HG02852 (cell line): ENCODE measurements around the gene CCNL1.
"Not testable (repeated sequence)": the region's sequence is repeated elsewhere in the genome, so short reads cannot be mapped to it uniquely, and the experiment has no call there.

ENCODE experiments used
- ATAC-seq: cut with Tn5 transposase; IDR thresholded peaks from one replicate; pipeline ENCODE4 v1.9.1; 2021; ENCODE audit warnings: mild to moderate bottlenecking, moderate library complexity; ENCODE audit not compliant: unreplicated experiment

The CCNL1 gene

DNA sequence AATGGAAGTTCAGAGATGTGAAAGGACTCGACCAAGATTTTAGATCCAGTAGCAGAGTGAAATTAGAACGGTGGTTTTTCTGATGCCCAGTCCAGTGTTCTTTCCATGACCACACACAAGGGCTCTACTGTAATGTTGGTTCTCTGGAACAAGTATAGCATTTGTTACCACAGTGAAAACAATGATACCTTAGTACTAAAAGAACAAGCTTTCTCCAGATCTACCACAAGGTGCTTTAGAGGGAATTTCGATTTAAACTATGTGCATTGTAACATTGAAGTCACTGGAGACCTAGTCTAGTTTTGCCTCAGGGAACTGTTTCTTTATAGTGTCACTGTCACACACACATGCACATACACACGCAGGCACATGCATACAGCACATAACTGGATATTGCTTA, 12.8 kb upstream of the CCNL1 start:
- ATAC-seq = no peak

DNA sequence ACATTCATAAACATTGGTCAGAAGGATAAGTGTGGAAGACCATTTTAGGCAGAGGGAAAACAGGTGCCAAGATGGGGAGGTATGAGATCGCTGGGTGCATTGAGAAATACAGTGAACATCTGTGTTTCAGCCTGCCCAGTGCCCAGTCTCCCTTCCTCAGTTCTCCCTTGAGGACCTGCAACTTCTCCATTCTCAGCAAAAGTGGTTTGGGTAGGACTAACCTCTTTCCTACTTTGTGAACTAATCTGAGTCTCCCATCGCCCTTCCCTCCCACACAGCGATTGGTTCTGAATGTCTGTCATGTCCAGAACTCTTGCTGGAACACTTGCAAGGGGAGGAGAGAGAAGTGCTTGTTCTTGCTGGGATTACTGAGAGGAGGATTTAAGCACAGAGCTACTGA, 10.9 kb upstream of the CCNL1 start:
- ATAC-seq = no peak

DNA sequence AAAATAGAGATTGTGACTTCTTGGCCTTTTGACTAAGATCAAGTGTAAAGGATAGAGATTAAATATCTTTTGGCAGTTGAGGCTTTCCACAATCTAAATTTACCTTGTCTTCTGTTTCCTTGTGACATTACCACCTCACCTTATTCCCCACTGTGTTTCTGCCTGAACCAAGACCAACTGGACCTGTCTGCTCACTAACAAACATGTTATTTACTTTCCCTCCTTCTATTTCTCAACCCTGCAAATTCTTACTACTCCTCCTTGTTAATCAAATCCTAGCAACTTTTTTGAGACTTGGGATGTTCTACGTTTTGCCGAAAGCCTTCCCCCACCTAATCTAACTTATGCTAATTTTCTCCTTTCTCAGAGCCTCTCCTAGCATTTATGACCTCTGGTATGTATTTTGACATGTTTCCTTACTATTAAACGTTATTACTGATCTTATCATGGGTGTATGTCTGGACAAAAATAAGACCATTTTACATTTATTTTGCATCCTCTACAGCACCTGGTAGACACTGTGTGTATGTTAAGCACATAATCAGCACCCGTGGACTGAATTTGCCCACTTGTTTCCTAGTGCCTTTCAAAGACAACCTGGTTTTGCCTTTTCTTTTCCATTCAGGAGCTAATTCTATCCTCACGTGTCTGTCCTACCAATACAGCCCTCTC, 7.6 kb upstream of the CCNL1 start:
- ATAC-seq = no peak

DNA sequence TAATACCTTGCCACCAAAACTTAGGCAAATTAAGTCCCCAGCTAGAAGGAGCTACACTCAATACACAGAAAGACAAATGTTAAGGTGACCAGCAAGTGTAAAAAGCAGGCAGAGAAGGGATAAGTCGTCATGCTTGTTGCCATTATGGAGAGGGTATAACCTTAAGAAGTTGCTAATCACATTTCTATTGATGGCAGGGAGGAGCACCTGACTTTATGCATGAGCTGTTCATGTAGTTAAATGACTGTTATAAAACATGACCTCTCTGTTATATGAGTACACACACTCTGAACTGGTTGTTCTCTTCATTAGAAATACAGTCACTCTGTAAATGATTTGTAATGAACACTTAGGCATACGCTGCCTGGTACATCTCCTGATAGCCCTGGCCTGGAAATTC, 6.6 kb upstream of the CCNL1 start:
- peak; percentile 71 for ATAC-seq

DNA sequence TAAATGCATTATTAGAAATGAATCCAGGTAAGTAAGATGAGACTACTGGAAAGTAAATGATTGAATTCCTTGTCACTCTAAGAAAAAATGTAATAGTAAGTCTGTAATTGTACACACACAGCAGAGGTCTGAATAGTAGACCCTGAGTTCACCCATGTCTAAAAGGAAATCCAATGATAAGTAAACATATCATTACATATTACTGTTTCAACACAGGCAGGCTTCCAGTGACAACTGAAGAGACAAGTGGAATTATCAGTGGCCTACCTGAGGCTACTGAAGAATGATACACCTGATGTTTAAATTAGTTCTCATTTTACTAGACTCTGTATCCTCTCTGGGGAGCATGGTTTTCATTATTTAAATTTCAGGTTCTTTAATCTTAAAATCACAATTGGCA, 6.2 kb upstream of the CCNL1 start:
- no peak for ATAC-seq

DNA sequence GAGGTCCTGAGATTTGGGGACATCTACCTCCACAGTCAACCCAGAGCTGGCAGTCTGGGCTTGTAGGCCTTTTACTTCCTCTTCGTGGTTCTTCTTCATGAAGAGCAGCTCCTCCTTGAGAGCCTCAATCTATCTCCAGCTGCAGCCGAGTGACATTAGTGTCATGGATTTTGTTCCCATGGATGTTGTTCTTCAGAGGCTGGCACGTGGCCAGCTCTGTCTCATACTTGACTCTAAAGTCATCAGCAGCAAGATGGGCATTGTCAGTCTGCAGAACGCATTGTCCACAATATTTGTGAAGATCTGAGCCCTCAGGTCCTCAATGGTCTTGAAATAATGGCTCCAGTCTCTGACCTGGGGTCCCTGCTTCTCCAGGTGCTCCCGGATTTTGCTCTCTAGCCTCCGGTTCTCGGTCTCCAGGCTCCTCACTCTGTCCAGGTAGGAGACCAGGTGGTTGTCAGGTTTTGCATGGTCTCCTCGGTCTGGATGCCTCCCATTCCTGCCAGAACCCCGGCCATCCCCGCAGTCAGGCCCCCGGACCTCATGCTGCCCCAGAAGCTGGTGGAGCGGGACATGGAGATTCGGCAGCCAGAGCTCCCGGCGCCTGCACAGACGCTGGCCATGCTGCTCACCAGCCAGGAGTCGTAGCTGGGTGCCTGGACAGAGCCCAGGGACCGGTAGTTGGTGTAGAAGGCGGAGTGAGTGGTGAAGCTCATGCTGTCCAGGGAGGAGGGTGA, 3.4 kb upstream of the CCNL1 start:
- ATAC-seq = no peak

DNA sequence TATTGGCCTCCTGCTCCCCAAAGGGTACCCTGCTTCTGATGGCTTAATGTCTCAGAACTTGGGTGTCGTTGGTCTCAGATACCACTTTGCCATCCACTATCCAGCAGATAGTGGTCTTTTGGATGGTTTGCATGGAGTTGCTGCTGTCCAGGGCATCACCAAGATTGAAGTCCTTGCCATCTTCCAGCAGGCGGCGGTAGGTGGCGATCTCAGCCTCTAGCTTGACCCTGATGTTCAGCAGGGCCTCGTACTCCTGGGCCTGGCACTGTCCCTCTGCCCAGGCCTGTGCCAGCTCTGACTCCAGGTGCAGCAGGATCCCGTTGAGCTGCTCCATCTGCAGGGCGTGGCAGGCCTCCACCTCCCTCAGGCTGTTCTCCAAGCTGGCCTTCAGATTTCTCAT, 2.7 kb upstream of the CCNL1 start:
- ATAC-seq = not testable (repeated sequence)

DNA sequence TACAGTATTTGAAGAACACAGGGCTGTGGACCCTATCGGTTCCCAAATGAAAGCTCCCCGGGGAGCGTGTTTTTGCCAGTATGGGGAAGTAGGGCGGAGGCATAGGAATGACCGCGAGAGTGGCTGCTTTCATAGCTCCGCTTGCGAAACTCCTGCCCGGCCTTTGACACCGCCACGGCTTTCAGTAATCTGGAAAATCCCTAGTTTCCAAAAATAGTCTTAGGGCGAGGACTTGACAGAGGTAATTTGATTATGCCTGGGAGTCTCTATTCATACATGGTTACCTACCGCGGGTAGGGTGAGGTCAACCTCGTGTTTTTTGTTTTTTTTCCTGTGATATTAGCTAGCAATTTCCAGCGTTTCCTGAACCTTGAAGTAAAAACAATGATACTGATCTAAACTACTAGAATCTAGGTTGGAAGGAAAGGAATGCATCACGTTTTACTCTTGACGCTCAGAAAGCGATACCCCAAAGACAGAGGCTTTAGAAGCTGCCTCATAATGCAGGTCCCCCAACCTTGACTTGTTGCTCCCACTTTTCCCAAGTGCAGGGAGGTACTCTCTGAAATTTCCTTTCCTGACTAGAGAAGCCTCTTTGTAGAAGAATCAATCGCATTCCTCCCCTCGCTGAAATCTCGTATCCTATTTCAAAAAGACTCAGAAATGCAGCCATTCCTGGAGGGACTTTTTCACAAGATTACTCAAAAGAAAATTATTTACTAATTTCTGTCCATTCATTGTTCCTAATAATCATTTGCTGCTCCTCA, 894 bp upstream of the CCNL1 start:
- ATAC-seq = peak; percentile 42

DNA sequence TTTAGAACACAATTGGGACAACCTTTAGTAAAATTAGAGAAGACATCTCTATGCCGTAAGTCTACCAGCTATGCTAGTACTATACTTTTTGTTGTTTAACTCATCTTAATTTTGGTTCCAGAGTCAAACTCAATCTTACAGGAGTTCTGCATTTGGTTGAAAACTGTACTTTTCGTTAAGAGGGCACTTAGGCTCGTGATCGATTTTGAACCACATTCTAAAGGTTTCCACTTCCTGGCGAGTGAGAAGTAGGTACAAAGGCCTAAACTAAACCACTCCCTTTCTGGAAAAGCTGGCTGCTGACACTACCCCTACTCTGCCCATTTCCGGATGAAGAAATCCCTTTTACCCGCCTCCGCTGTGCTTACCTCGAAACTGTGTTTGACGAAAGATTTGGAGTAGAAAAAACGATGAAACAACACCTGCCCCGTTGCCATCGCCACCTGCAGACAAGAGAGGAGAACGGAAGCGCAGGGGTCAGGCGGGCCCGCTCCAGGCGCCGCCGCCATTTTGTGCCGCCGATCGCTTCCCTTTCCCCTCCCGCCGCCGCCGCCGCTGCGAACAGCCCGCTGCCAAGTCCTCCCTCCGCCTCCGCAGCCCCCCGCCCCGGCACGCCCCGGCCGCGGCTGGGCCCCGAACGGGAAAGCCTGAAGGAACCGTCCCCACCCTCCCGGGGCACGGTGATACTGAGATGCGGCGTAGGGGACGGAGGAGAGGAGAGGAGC, 748 bp downstream of the CCNL1 start:
- ATAC-seq = peak; percentile 43

DNA sequence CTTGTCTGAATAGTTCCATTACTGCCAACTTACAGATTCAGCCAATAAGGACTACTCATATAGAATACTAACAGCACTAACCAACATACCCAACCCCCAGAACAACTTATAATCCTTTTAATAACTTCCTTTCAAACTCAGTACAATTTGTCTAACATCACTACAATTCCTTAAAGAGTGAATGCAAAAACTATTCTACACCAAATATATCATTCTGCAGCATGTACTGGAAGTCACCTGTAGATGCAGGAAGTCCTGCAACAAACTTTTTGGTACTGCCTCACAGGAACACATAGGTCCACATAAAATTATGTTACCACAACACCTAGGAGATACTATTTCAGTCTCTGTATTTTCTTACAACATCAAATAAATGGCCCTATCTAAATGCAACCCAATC, 2.1 kb downstream of the CCNL1 start:
- no peak for ATAC-seq

DNA sequence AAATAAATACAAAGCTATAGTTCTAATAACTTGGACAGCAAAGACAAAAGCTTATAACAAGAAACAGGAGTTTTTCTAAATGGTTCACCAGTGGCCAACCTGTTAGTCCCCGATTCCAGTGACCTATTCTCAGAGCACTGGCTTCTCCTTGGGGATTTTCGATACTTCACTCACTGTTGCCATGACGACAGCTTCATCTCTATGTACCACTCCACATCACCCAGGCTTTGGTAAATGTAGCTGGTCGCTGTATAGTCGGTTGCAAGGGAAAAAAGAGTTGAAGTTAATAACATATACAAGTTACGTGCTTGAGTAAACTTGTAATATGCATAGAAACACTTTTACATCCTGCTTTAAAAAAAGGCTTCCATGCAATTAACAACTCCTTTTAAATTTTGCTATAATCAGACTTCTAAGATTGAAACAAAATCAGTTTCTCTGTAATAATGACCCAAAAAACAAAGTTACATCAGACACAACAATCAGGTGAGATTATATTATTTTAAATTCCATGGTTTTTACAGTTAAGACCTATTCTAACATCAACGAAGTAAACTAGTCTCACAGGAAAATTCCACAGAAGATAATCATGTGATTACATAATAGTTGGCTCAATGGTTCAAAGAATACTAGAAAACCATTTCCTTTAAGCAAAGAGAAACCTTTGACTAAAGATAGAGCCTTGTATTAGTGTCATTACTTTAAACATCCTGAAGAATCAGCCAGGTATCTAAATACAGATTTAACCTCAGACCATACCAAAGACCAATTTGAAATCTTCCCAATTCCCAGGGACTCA, 2.9 kb downstream of the CCNL1 start:
- no peak for ATAC-seq

DNA sequence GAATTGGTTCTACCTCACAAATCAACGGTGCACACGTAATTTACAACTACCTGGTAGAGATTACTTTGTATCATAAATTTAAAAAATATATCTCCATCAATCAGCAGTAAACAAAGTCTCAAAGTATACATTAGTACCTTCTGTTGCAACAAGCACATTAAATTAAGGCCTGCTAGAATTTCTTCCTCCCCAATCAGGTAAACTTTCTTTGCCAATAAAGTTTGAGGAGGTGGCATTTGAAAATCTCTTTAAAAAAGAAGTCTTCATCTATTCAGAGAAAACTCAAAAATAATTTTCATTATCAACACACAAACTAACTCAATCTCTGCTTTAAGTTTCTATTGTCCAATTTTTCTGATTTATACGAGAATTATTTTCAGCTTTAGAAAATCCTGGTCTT, 4.4 kb downstream of the CCNL1 start:
- ATAC-seq = no peak

DNA sequence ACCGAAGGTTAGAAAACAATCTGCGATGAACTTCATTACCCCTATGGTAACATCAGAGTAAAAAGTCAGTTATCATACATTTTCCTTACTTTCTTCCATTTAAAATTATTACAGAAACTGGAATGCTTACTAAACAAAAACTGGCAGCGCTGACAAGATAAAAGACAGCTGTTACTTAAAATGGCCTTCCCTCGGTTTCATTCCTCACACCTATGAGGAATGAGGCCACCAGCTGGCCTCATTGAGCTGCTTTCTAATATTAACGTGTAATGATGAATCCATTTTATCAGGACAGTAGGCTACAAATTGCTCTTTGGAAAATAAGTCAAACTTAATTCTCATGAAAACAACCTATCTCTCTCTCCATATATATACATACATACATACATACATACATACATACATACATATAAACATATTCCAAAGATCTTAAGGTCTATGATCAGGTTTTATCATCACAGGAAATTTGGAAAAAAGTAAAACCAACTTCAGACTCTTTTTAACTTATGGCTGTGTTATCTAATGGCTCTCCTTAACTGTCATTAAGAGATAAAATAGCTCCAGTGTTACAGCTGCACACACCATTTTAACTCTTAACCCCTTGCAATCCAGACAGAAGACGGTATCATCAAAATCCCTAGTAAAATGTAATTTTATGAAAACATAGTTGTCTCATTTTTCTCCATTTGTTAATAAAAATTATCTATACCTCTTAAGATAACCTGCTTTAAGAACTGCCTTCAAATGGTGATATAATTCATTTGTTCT, 5.2 kb downstream of the CCNL1 start:
- no peak for ATAC-seq

DNA sequence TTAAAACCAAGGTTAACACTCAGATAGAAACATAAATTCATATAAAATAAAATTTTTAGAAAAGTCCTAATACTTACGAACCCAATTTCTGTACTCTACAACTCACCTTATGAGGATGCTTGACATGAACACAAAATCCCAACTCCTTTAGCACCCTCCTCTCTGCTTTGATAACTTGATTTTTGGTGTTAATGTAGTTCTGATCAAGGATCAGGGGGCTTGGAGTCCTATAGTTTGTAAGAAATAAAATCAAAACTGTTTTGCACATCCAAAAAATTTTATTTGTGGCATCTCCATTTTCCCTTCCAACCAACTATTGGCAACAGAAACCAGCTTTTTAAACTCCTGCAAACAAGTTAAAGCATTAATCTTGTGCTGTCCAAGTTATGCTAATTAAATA, 7.0 kb downstream of the CCNL1 start:
- ATAC-seq = no peak

DNA sequence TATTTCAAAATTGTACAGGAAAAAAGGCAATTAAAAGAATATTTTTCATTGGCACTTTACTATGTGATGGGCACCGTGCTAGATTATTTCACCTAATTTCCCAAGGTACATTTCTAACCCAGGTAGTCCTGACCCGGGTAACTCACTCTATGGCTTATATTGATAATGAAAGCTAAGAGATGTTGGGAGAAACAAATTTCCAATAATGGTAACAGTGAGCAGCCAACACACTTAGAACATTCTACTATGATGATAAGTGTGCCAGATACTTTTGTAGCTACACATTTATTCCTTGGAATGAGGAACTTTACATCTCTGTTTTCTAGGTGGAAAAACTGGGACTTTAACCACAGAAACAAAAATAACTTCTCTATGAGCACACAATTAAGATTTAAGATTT, 7.5 kb downstream of the CCNL1 start:
- no peak for ATAC-seq

DNA sequence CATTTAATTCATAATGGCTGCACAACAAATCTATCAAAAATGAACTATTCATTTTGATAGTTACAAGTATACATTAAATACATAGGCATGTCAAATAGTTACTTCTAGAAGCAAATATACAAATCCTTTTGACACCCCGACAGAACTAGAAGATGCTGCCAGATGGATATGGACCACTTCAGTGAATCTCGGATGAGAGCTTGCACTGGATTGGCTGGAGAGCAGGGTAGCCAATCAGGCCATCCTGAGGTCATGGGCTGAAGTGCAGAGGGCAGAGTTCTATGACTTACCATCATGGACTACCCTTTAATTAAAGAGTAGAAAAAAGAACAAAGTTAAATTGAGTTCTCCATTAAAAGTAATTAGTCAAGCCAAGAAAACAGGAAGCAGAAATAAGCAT, 8.3 kb downstream of the CCNL1 start:
- no peak for ATAC-seq

DNA sequence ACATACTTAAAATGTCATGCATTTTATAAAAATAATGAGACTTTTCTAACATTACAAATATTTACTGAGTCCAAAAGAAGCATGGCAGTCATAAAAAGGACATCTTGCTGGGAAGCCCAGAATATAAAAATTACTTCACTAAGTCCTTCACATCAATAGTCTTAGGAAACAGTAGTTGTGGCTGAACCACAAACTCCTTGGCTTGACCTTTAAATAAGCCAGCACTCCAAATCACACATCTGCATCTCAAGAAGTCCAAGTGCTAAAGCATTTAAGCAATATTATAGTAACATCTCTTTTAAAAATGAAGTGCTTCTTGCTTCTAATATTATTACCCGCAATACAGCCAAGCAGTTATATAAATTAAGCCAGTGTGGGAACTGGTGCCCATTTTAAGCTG, 8.8 kb downstream of the CCNL1 start:
- no peak for ATAC-seq

DNA sequence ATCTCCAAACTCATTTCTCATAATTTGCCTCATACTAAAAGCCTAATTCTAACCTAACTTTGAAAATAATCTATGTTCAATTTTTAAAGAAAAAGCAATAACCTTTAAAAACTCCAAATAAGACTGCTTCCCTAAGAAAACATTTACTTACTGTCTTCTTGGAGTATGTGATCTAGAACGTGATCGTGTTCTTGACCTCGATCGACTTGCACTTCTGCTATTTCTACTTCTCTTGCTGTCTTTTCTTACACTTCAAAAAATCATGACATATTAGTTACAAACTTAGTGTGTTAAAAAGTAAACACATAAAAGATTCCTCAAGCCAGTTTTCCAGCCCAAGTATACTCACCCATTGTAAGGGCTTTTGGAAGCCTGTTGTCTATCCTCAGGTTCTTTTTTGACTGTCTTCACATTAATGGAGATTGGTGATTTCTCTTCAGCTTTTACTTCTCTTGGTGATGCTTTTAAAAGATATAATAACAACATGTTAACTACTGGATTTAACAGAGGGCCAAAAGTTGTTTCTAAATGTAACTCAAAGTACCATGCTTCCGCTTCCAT, 10.7 kb downstream of the CCNL1 start:
- ATAC-seq = no peak

DNA sequence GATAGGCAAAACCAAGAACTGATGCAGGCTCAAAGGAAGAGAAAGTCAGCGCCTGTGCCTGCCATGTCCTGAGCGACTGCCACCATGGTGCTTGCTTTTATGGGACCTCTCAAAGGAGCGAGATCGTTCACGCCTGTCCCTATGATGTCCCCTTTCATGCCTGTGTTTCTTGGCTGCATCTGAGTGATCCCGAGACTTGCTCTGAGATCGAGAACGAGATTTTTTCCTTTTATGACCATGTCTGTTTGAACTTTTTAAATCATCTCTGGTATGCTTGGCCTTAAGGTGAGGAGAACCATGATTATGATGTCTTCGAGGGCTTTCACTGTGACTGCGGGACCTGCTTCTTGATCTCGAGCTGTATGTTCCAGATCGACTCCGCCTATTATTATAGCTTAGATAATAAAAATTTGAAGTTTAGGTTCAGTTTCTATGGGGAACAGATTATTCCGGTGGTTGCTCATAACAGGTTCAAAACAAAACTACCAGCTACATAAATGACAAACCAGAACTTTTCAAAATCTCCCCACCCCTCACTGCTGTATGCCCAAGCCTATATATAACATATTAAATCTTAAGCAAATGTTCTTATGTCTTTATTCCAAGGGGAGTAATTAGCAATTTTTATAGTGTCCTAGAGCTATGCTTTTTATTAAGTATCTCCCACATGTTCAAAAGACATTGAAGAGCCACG, 11.6 kb downstream of the CCNL1 start:
- peak; percentile 70 for ATAC-seq
